Hepatic stellate cell (primary cell): ENCODE data around the gene PLA2G2D.

Experiments used
- DNase-seq: peaks from one replicate; pipeline ENCODE4 v3.0.0; 2011; ENCODE audit warnings: low spot score

The PLA2G2D gene

GRCh38 chr1:20086800-20087199 is 32.5 kb downstream of the PLA2G2D start:
- no peak for DNase-seq

GRCh38 chr1:20083178-20083944 is 36.0 kb downstream of the PLA2G2D start:
- DNase-seq: no peak

GRCh38 chr1:20082772-20083171 is 36.6 kb downstream of the PLA2G2D start:
- no peak for DNase-seq

- no peak for DNase-seq
Measured at GRCh38 chr1:20081353-20081810, 38.0 kb downstream of the PLA2G2D start.

- DNase-seq: no peak
Measured at GRCh38 chr1:20080441-20081352, 38.6 kb downstream of the PLA2G2D start.

GRCh38 chr1:20079661-20080305 is 39.6 kb downstream of the PLA2G2D start:
- DNase-seq: no peak

- no peak for DNase-seq
Measured at GRCh38 chr1:20078711-20079110, 40.6 kb downstream of the PLA2G2D start.

GRCh38 chr1:20078171-20078651 is 41.1 kb downstream of the PLA2G2D start:
- DNase-seq: no peak

GRCh38 chr1:20076710-20077461 is 42.5 kb downstream of the PLA2G2D start:
- DNase-seq: no peak

- no peak for DNase-seq
Measured at GRCh38 chr1:20076223-20076622, 43.1 kb downstream of the PLA2G2D start.

GRCh38 chr1:20075345-20075744 is 44.0 kb downstream of the PLA2G2D start:
- DNase-seq: no peak

GRCh38 chr1:20074725-20075171 is 44.6 kb downstream of the PLA2G2D start:
- DNase-seq: no peak

GRCh38 chr1:20074055-20074724 is 45.1 kb downstream of the PLA2G2D start:
- no peak for DNase-seq

- DNase-seq: no peak
Measured at GRCh38 chr1:20073256-20073655, 46.1 kb downstream of the PLA2G2D start.

GRCh38 chr1:20072771-20073170 is 46.6 kb downstream of the PLA2G2D start:
- no peak for DNase-seq

- DNase-seq: no peak
Measured at GRCh38 chr1:20071416-20071815, 47.9 kb downstream of the PLA2G2D start.

GRCh38 chr1:20070357-20070756 is 49.0 kb downstream of the PLA2G2D start:
- no peak for DNase-seq

- DNase-seq: no peak
Measured at GRCh38 chr1:20069874-20070273, 49.5 kb downstream of the PLA2G2D start, which contains the start of gene PLA2G5. PLA2G5 (plus strand) TSS chr1:20070194; CDS start chr1:20084831, 14,637 bp downstream.

GRCh38 chr1:20068722-20069121 is 50.6 kb downstream of the PLA2G2D start:
- no peak for DNase-seq

GRCh38 chr1:20063861-20064292 is 55.5 kb downstream of the PLA2G2D start:
- no peak for DNase-seq
